BLaER1 treated with 17β-estradiol and CSF1 and Interleukin-3, amounts not matched to agents 10 nM and 100 nM (cell line): ENCODE measurements around the gene ASXL3.

Experiments used
- H3K27ac ChIP-seq, 11 experiments: shearing (Covaris generic); formaldehyde crosslinking; 2 replicates each; pipeline ENCODE4 v1.8.1; 2022
- H3K27me3 ChIP-seq, 11 experiments: shearing (Covaris generic); formaldehyde crosslinking; 2 replicates each; pipeline ENCODE4 v1.8.1; 2022
- H3K36me3 ChIP-seq, 11 experiments: shearing (Covaris generic); formaldehyde crosslinking; 2 replicates each; pipeline ENCODE4 v1.8.1; 2022
- H3K4me1 ChIP-seq, 10 experiments: shearing (Covaris generic); formaldehyde crosslinking; 2 replicates each; pipeline ENCODE4 v1.8.1; 2022
- H3K4me2 ChIP-seq, 11 experiments: shearing (Covaris generic); formaldehyde crosslinking; 2 replicates each; pipeline ENCODE4 v1.8.1; 2022
- H3K4me3 ChIP-seq, 10 experiments: shearing (Covaris generic); formaldehyde crosslinking; 2 replicates each; pipeline ENCODE4 v1.8.1; 2022
- H3K9ac ChIP-seq, 11 experiments: shearing (Covaris generic); formaldehyde crosslinking; 2 replicates each; pipeline ENCODE4 v1.8.1; 2022
- H3K9me3 ChIP-seq, 11 experiments: shearing (Covaris generic); formaldehyde crosslinking; replicated peaks in 1 of 11; 2 replicates each; pipeline ENCODE4 v1.8.1; 2022
- H4K20me1 ChIP-seq, 11 experiments: shearing (Covaris generic); formaldehyde crosslinking; 2 replicates each; pipeline ENCODE4 v1.8.1; 2022
- Cebpa-rat ChIP-seq, 11 experiments: shearing (Covaris generic); IDR thresholded peaks; 2 replicates each; pipeline ENCODE4 v1.8.1; 2022

ASXL3 gene

DNA sequence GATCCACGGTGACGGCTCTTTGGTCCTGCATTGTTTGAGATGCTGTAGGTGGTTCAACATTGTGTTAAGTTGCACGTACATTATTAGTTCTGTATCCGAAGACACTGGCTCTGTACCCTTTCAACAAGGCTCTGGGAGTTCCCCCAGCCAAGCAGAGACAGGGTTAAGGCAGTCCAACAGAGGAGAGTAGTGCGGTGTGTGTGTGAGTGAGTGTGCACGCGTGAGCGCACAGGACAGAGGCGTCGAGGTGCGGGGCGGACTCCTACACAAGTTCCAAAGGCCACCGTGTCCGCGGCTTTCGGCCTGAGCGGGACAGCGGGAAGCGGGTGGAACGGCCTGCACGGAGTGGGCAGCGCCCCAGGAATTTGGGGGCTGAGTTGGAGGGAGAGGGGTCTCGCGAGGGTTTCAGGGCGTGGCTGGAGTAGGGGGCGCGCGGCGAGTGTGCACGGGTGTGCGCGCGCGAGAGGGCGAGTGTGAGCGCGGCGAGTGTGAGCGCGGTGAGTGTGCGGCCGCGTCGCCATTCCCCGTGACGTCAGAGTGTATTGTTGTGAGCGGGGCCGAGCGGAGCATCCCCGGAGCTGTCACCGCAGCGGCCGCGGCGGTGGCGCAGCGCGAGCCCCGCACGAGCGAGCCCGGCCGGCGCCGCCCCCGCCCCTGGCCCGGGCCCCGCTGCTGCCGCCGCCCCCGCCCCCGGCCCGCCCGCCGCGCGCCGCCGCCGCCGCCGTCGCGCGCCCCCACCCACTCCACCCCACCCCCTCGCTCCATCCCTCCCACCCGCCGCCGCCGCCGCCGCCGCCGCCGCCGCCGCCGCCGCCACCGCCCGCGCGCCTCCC, at the start of gene ASXL3:
ASXL3 (plus strand) TSS at position 535 of the 833 bp plus-strand sequence. CDS start 413 bp downstream, outside the sequence.
- Histone ChIP-seq H3K4me2 (peak within 1 kb of the TSS; percentile 69 to 92 (median 86)), H3K4me1 (peaks cover 9 to 30% (median 14%) of the 10 kb centered on the region in 10 experiments; a peak in 19 of 20 replicates), H3K9me3 (peaks cover 0 to 9% (median 5%) of the 10 kb centered on the region in 11 experiments; a peak in 10 of 22 replicates), H3K27me3 (peaks cover 13 to 26% (median 21%) of the 10 kb centered on the region in 11 experiments), H3K36me3 (no peaks in the 10 kb centered on the region), H4K20me1 (no peaks in the 10 kb centered on the region), H3K27ac (peak within 1 kb of the TSS in 9 of 11 experiments; percentile 30 to 58 (median 47); a peak in 11 of 22 replicates), H3K4me3 (peak within 1 kb of the TSS; percentile 60 to 77 (median 69)), H3K9ac (peak within 1 kb of the TSS; percentile 29 to 77 (median 65); a peak in 20 of 22 replicates)
- TF ChIP-seq Cebpa-rat (IDR thresholded peaks at IDR 0.05), result no peak

GRCh38 chr18:33532978-33533377, 45.0 kb upstream of the ASXL3 start:
- Histone ChIP-seq H3K9ac (no peak overlapping the region), H3K36me3 (no peaks in the 10 kb centered on the region), H3K27me3 (no peaks in the 10 kb centered on the region), H3K4me1 (no peaks in the 10 kb centered on the region), H3K4me3 (no peak overlapping the region), H3K27ac (no peak overlapping the region), H4K20me1 (no peaks in the 10 kb centered on the region), H3K9me3 (no peaks in the 10 kb centered on the region), H3K4me2 (no peak overlapping the region)
- TF ChIP-seq Cebpa-rat (IDR thresholded peaks at IDR 0.05), result no peak

- H3K9me3 ChIP-seq, result no peaks in the 10 kb centered on the region
- H3K27me3 ChIP-seq, result no peaks in the 10 kb centered on the region
- no peak overlapping the region for H3K9ac ChIP-seq
- no peak overlapping the region for H3K4me2 ChIP-seq
- no peak for TF ChIP-seq Cebpa-rat (IDR thresholded peaks at IDR 0.05)
- peaks cover 0 to 18% (median 11%) of the 10 kb centered on the region in 10 experiments; a peak in 19 of 20 replicates for H3K4me1 ChIP-seq
- H4K20me1 ChIP-seq, result no peaks in the 10 kb centered on the region
- H3K4me3 ChIP-seq, result no peak overlapping the region
- no peaks in the 10 kb centered on the region for H3K36me3 ChIP-seq
- H3K27ac ChIP-seq, result no peak overlapping the region
Measured at GRCh38 chr18:33536904-33537303, 41.1 kb upstream of the ASXL3 start.

DNA sequence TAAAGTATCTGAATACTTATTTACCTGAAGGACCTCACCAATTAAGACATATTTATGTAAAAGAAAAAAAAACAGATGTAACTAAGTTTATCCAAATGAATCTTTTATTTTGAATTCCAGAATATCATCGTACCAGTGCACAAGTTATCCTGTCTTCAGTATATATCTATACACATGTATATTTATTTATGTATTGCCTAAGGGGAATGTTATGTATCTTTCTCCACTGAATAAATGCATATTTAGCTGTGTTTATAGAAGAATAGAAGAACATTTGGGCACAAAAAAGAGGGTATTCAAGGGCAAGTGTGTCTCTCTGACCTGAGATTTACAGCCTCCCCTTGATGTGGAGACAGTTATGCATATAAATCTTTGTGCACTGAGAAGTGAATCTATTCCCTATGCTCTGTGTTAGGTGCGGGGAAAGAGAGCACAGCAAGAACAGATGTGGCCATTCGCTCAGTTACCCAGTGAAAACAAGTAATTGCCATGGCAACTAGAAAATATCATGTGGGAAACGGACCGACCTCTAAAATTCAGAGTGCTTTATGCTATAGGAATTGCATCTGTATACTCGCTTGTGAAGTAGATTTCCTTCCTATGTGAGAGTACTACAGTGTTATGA, 39.5 kb upstream of the ASXL3 start:
- no peak overlapping the region for H3K4me3 ChIP-seq
- TF ChIP-seq Cebpa-rat (IDR thresholded peaks at IDR 0.05), result no peak
- H3K27me3 ChIP-seq, result no peaks in the 10 kb centered on the region
- H3K9ac ChIP-seq, result no peak overlapping the region
- peaks cover 0 to 18% (median 11%) of the 10 kb centered on the region in 10 experiments; a peak in 19 of 20 replicates for H3K4me1 ChIP-seq
- no peaks in the 10 kb centered on the region for H3K36me3 ChIP-seq
- no peak overlapping the region for H3K4me2 ChIP-seq
- H3K9me3 ChIP-seq, result no peaks in the 10 kb centered on the region
- H4K20me1 ChIP-seq, result no peaks in the 10 kb centered on the region
- no peak overlapping the region for H3K27ac ChIP-seq

DNA sequence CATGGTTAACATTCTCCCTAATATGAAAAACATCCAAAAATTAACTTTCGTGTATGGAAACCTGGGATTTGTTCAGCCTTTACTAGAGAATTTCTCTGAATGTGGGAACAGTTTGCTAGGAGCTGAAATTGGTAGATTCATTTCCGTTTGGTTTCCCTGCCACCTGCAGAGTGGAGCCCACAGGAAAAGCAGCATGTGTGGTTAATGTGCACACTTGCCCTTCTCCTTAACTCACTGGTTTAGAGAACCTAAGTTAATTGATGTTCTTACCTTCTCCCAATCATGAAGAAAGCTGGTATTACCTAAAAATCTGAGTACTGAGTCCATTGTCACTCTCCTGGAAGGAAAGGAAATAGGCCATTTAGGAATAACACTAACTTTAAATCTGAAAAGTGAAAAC, 37.6 kb upstream of the ASXL3 start:
- no peaks in the 10 kb centered on the region for H4K20me1 ChIP-seq
- H3K4me1 ChIP-seq, result peaks cover 0 to 18% (median 11%) of the 10 kb centered on the region in 10 experiments; a peak in 19 of 20 replicates

GRCh38 chr18:33541316-33541715, 36.7 kb upstream of the ASXL3 start:
- Histone ChIP-seq H4K20me1 (no peaks in the 10 kb centered on the region), H3K4me2 (peak overlapping the region in 1 of 11 experiments; percentile 66; a peak in 3 of 22 replicates), H3K9ac (no peak overlapping the region), H3K4me3 (no peak overlapping the region), H3K27ac (no peak overlapping the region), H3K27me3 (no peaks in the 10 kb centered on the region), H3K9me3 (no peaks in the 10 kb centered on the region), H3K4me1 (peaks cover 0 to 18% (median 11%) of the 10 kb centered on the region in 10 experiments; a peak in 19 of 20 replicates), H3K36me3 (no peaks in the 10 kb centered on the region)
- no peak for TF ChIP-seq Cebpa-rat (IDR thresholded peaks at IDR 0.05)

More for the DNA sequence above, 37.6 kb upstream of the ASXL3 start:
- no peaks in the 10 kb centered on the region for H3K27me3 ChIP-seq
- no peaks in the 10 kb centered on the region for H3K9me3 ChIP-seq
- H3K9ac ChIP-seq, result no peak overlapping the region
- H3K4me2 ChIP-seq, result peak overlapping the region in 10 of 11 experiments; percentile 3 to 68 (median 58); a peak in 18 of 22 replicates
- H3K4me3 ChIP-seq, result no peak overlapping the region
- no peak overlapping the region for H3K27ac ChIP-seq
- no peak for TF ChIP-seq Cebpa-rat (IDR thresholded peaks at IDR 0.05)
- H3K36me3 ChIP-seq, result no peaks in the 10 kb centered on the region

DNA sequence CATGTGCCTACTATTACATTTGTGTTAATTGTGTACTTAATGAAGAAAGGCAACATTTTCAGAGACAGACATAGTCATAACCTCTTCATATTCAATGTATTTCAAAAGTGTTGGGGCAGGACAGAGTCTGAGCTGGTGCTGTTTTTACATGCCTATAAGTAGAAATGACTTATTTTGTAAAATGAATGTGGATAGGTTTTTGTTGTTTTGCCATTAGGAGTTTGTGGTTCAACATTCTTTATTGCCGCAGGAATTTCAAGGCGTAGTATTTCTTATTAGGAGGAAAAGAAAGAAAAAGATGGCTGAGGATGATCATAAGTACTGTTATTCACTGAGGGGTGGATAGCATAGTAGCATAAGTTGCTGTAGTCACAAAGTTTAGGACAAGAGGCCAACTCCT, 21.2 kb upstream of the ASXL3 start:
- no peak overlapping the region for H3K27ac ChIP-seq
- TF ChIP-seq Cebpa-rat (IDR thresholded peaks at IDR 0.05), result no peak

DNA sequence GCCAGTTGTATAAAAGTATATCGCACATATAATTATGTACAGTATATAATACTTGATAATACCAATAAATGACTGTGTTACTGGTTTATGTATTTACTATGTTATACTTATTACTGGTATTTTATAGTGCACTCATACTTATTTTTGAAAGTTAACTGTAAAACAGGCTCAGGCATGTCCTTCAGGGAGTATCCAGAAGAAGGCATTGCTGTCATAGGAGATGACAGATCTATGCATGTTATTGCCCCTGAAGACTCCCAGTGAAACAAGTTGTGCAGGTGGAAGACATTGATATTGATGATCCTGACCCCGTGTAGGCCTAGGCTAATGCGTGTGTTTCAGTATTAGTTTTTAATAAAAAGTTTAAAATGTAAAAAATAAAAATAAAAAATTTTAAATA, 20.3 kb upstream of the ASXL3 start:
- no peaks in the 10 kb centered on the region for H3K36me3 ChIP-seq
- peaks cover 0 to 20% (median 8%) of the 10 kb centered on the region in 10 experiments; a peak in 7 of 20 replicates for H3K4me1 ChIP-seq
- H3K4me2 ChIP-seq, result no peak overlapping the region
- H3K27ac ChIP-seq, result no peak overlapping the region
- H3K9ac ChIP-seq, result no peak overlapping the region
- H4K20me1 ChIP-seq, result no peaks in the 10 kb centered on the region
- no peaks in the 10 kb centered on the region for H3K27me3 ChIP-seq
- no peak overlapping the region for H3K4me3 ChIP-seq
- no peak for TF ChIP-seq Cebpa-rat (IDR thresholded peaks at IDR 0.05)
- H3K9me3 ChIP-seq, result no peaks in the 10 kb centered on the region

More for the DNA sequence above, 21.2 kb upstream of the ASXL3 start:
- Histone ChIP-seq H4K20me1 (no peaks in the 10 kb centered on the region), H3K9ac (no peak overlapping the region), H3K4me2 (no peak overlapping the region; a peak in 1 of 22 replicates), H3K27me3 (no peaks in the 10 kb centered on the region), H3K4me1 (peaks cover 0 to 20% (median 8%) of the 10 kb centered on the region in 10 experiments; a peak in 7 of 20 replicates), H3K9me3 (no peaks in the 10 kb centered on the region), H3K36me3 (no peaks in the 10 kb centered on the region), H3K4me3 (no peak overlapping the region)

GRCh38 chr18:33558529-33558928, 19.5 kb upstream of the ASXL3 start:
- Histone ChIP-seq H3K4me1 (peaks cover 0 to 20% (median 8%) of the 10 kb centered on the region in 10 experiments; a peak in 7 of 20 replicates), H3K9me3 (no peaks in the 10 kb centered on the region), H3K27ac (no peak overlapping the region), H3K4me3 (no peak overlapping the region), H4K20me1 (no peaks in the 10 kb centered on the region), H3K9ac (no peak overlapping the region), H3K4me2 (no peak overlapping the region), H3K36me3 (no peaks in the 10 kb centered on the region), H3K27me3 (no peaks in the 10 kb centered on the region)
- TF ChIP-seq Cebpa-rat (IDR thresholded peaks at IDR 0.05), result no peak
